ENCODE results near the gene C2CD4C. TPM values are rescaled to one million over a fixed set of nuclear protein-coding genes. Genes with fewer than 3 reads are reported as not detected.

C2CD4C gene
- total RNA-seq, 1 experiment from 2014 or later = 9.8 TPM

GRCh38 chr19:379796-380195 is 29.2 kb downstream of the C2CD4C start:
- H3K9me3 Mint-ChIP-seq = peaks cover 8% of the 10 kb centered on the region
- TF ChIP-seq ATF3 (CRISPR knock-in tag; conservative IDR thresholded peaks at IDR 0.05) (no peak), ZBTB21 (CRISPR knock-in tag; IDR thresholded peaks at IDR 0.05; ENCODE audit: borderline replicate concordance) (no peak), STAT6 (CRISPR knock-in tag; conservative IDR thresholded peaks at IDR 0.05; ENCODE audit: low read depth) (no peak), NFYB (CRISPR knock-in tag; conservative IDR thresholded peaks at IDR 0.05; ENCODE audit: low read depth) (no peak), KAT7 (CRISPR knock-in tag; IDR thresholded peaks at IDR 0.05; ENCODE audit: borderline replicate concordance) (no peak), ZBTB43 (CRISPR knock-in tag; IDR thresholded peaks at IDR 0.05) (no peak), PRRX2 (CRISPR knock-in tag; IDR thresholded peaks at IDR 0.05) (no peak), FOXP1 (CRISPR knock-in tag; IDR thresholded peaks at IDR 0.05; ENCODE audit: borderline replicate concordance) (no peak), TCF7 (CRISPR knock-in tag; IDR thresholded peaks at IDR 0.05; ENCODE audit: low read depth) (no peak), NR1H2 (CRISPR knock-in tag; IDR thresholded peaks at IDR 0.05) (no peak), ZNF423 (CRISPR knock-in tag; IDR thresholded peaks at IDR 0.05) (no peak), NR3C1 (CRISPR knock-in tag; conservative IDR thresholded peaks at IDR 0.05; ENCODE audit: low read depth) (no peak), ATF2 (CRISPR knock-in tag; IDR thresholded peaks at IDR 0.05; ENCODE audit: borderline replicate concordance, low read depth) (no peak), ZNF512 (CRISPR knock-in tag; IDR thresholded peaks at IDR 0.05; ENCODE audit: borderline replicate concordance) (no peak), FOXK1 (CRISPR knock-in tag; IDR thresholded peaks at IDR 0.05) (no peak)
- peaks cover 2% of the 10 kb centered on the region; the same call in 1 of the 2 replicates for H3K36me3 Mint-ChIP-seq
- H3K4me3 Mint-ChIP-seq = no peak overlapping the region
- peaks cover 12% of the 10 kb centered on the region for H3K4me1 Mint-ChIP-seq
- H3K27me3 Mint-ChIP-seq (ENCODE audit: low read depth) = peaks cover 10% of the 10 kb centered on the region
- no peak for ATAC-seq
- no peak overlapping the region for H3K27ac Mint-ChIP-seq
- CTCF ChIA-PET = interaction anchor here (1.2 kb wide), 1 partner anchor 31 kb away, joined by 3 read pairs; no protein-coding TSS in a partner anchor
- no peak for DNase-seq (ENCODE audit: low spot score)
- POLR2A ChIA-PET = no interaction called here

- TF ChIP-seq ZNF121 (CRISPR knock-in tag; IDR thresholded peaks at IDR 0.05) = no peak
- TF ChIP-seq CDX4 (CRISPR knock-in tag; IDR thresholded peaks at IDR 0.05; ENCODE audit: borderline replicate concordance) = no peak
- TF ChIP-seq RELA (CRISPR knock-in tag; IDR thresholded peaks at IDR 0.05; ENCODE audit: borderline replicate concordance) = no peak
- no peak for TF ChIP-seq IRF2 (CRISPR knock-in tag; IDR thresholded peaks at IDR 0.05; ENCODE audit: borderline replicate concordance, low read depth)
- TF ChIP-seq KAT7 (CRISPR knock-in tag; IDR thresholded peaks at IDR 0.05; ENCODE audit: borderline replicate concordance) = no peak
- TF ChIP-seq AR (CRISPR knock-in tag; IDR thresholded peaks at IDR 0.05) = no peak
- CTCF ChIA-PET = interaction anchor here (1.2 kb wide), 1 partner anchor 30 kb away, joined by 3 read pairs; no protein-coding TSS in a partner anchor
- no peak for ATAC-seq
- DNase-seq (ENCODE audit: low spot score) = no peak
- H3K27me3 Mint-ChIP-seq (ENCODE audit: low read depth) = peaks cover 8% of the 10 kb centered on the region
- peaks cover 8% of the 10 kb centered on the region for H3K9me3 Mint-ChIP-seq
- POLR2A ChIA-PET = no interaction called here
- peaks cover 2% of the 10 kb centered on the region for H3K4me1 Mint-ChIP-seq
- H3K27ac Mint-ChIP-seq = no peak overlapping the region
- H3K4me3 Mint-ChIP-seq = no peak overlapping the region
- peaks cover 2% of the 10 kb centered on the region; the same call in 1 of the 2 replicates for H3K36me3 Mint-ChIP-seq
Measured at GRCh38 chr19:378706-379105, 30.2 kb downstream of the C2CD4C start.

Data from WTC11 (cell line).